Measurements from ENCODE around the gene PPP3CA.
"Not testable (repeated sequence)": the region's sequence is repeated elsewhere in the genome, so short reads cannot be mapped to it uniquely, and the experiment has no call there.

PPP3CA gene

GRCh38 chr4:101254776-101255175 lies 92.5 kb downstream of the PPP3CA start:
- no peak for DNase-seq (ENCODE audit: low read depth)

- no peak for DNase-seq (ENCODE audit: low read depth)
Measured at GRCh38 chr4:101253121-101253520, 94.2 kb downstream of the PPP3CA start.

GRCh38 chr4:101252721-101253120 lies 94.6 kb downstream of the PPP3CA start:
- no peak for DNase-seq (ENCODE audit: low read depth)

- DNase-seq (ENCODE audit: low read depth): no peak
Measured at GRCh38 chr4:101251261-101251660, 96.1 kb downstream of the PPP3CA start.

- no peak for DNase-seq (ENCODE audit: low read depth)
Measured at GRCh38 chr4:101244349-101244748, 103.0 kb downstream of the PPP3CA start.

GRCh38 chr4:101242441-101242840 lies 104.9 kb downstream of the PPP3CA start:
- DNase-seq (ENCODE audit: low read depth): no peak

GRCh38 chr4:101240099-101240498 lies 107.2 kb downstream of the PPP3CA start:
- no peak for DNase-seq (ENCODE audit: low read depth)

- DNase-seq (ENCODE audit: low read depth): no peak
Measured at GRCh38 chr4:101239665-101240064, 107.7 kb downstream of the PPP3CA start.

- DNase-seq (ENCODE audit: low read depth): no peak
Measured at GRCh38 chr4:101238706-101239105, 108.6 kb downstream of the PPP3CA start.

GRCh38 chr4:101237773-101238172 lies 109.6 kb downstream of the PPP3CA start:
- no peak for DNase-seq (ENCODE audit: low read depth)

- DNase-seq (ENCODE audit: low read depth): no peak
Measured at GRCh38 chr4:101236097-101236496, 111.2 kb downstream of the PPP3CA start.

- not testable (repeated sequence) for DNase-seq (ENCODE audit: low read depth)
Measured at GRCh38 chr4:101234141-101234540, 113.2 kb downstream of the PPP3CA start.

GRCh38 chr4:101232074-101232776 lies 115.1 kb downstream of the PPP3CA start:
- DNase-seq (ENCODE audit: low read depth): no peak

- no peak for DNase-seq (ENCODE audit: low read depth)
Measured at GRCh38 chr4:101230801-101231426, 116.4 kb downstream of the PPP3CA start.

- no peak for DNase-seq (ENCODE audit: low read depth)
Measured at GRCh38 chr4:101229116-101229515, 118.2 kb downstream of the PPP3CA start.

GRCh38 chr4:101227715-101228114 lies 119.6 kb downstream of the PPP3CA start:
- DNase-seq (ENCODE audit: low read depth): no peak

GRCh38 chr4:101224358-101225218 lies 122.7 kb downstream of the PPP3CA start:
- no peak for DNase-seq (ENCODE audit: low read depth)

- DNase-seq (ENCODE audit: low read depth): no peak
Measured at GRCh38 chr4:101222156-101222845, 125.0 kb downstream of the PPP3CA start.

- DNase-seq (ENCODE audit: low read depth): no peak
Measured at GRCh38 chr4:101221294-101221693, 126.0 kb downstream of the PPP3CA start.

GRCh38 chr4:101218894-101219293 lies 128.4 kb downstream of the PPP3CA start:
- no peak for DNase-seq (ENCODE audit: low read depth)

- no peak for DNase-seq (ENCODE audit: low read depth)
Measured at GRCh38 chr4:101218346-101218745, 129.0 kb downstream of the PPP3CA start.

- DNase-seq (ENCODE audit: low read depth): no peak
Measured at GRCh38 chr4:101217353-101218031, 129.8 kb downstream of the PPP3CA start.

All from stimulated activated CD8-positive, alpha-beta memory T cell treated with anti-CD3 and anti-CD28 coated beads, Interleukin-15, amount 100 ng/mL, for 1 hour (primary cell).